HG02884 (cell line): ENCODE data around the gene PFDN2.
A peak's percentile ranks its signal among the peaks of the same experiment; 100 is the strongest.

Experiments
- ATAC-seq: cut with Tn5 transposase; IDR thresholded peaks from one replicate; pipeline ENCODE4 v1.9.1; 2021; ENCODE audit warnings: mild to moderate bottlenecking, moderate library complexity; ENCODE audit not compliant: unreplicated experiment

PFDN2 gene, protein sequence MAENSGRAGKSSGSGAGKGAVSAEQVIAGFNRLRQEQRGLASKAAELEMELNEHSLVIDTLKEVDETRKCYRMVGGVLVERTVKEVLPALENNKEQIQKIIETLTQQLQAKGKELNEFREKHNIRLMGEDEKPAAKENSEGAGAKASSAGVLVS

DNA sequence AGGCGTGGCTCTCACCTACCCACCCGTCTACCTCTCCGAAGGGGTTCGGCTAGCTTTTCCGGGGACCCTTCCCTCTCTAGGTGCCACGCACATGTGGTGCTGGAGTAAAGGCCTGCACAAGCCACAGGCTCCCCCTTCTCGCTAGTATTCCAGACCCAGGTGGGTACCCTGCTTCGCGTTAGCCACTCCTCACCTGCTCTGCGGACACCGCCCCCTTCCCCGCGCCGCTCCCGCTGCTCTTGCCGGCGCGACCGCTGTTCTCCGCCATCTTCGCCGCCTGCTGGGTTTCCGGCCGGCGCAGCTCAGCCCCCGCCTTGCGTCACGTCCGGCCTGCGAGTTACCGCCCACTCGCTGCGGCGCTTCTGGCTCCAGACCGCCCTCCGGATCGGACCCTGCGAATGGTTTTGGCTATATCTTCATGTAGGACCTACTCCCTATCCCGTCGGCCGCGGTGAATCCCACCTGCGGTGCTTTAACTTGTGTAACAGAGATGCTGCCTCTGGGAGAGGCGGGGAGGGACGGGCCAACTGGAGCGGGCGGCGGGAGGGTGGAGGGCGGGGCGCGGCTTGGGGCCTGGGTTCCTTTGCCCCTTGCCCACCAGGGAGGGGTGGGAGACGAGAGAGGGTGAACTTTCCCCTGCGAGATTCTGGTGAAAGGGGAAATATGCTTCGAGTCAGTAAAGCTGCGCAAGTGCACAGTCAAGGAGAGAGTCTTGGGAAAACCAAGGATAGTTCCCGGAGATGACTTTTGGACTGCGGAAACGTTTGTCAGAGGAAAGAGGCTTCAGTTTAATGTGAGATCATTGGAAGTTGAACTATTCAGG is at the start of gene PFDN2, which contains the start of gene NIT1:
Gene PFDN2, minus strand, starts transcription at position 279 of the 823 bp plus-strand sequence. Its CDS starts 11 bp downstream, at position 268.
Gene NIT1, plus strand, starts transcription at position 347 of the 823 bp plus-strand sequence. Its CDS starts 72 bp downstream, at position 419.
- ATAC-seq, result peak; percentile 74

- ATAC-seq, result peak; percentile 5
Measured at GRCh38 chr1:161166669-161167548, 49.1 kb upstream of the PFDN2 start.

DNA sequence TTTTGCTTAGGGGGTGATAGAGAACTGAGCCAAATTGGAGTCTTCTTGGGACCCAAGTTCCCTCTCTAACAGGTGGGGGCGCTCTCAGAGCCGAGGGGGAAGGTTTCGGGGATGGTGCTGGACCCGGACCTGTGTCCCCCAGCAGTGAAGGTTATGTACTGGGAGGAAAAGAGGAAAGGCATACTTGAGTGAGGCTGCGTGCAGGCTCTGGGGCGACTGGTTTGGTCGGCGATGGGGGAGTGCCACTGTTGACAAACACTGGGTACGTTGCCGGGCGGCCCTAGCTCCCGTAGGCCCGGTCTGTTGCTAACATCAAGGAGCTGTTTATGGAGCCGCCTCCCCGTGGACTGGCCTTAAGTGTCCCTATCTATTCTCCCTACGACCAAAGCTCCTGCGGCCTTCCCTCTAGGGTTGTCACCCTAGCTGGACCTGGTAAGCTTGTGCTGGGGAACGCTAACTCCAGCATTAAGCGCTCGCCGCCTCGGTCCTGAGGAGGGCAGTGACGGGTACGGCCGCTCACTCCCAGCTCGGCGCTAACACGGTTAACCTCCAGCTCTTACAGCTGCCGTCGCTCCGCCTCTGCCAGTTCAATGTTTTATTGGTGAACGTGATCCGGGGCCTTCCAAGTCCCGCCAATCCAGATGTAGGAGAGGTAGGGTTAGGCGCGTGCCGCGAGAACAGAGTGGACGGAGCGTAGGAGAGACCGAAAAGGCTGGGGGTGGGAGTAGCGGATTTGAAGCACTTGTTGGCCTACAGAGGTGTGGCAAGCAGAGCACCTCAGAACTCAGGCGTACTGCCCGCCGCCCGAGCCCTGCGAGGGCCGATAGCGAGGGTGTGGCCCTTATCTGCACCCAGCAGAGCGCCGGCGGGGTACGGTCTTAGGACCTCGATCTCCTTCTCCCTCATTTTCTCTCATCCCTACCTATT is 48.2 kb upstream of the PFDN2 start, which contains the start of gene PPOX:
Gene PPOX, plus strand, starts transcription at position 685 of the 927 bp plus-strand sequence. CDS start 422 bp downstream, outside the sequence.
- peak; percentile 90 for ATAC-seq

GRCh38 chr1:161164901-161165610 is 47.2 kb upstream of the PFDN2 start:
- ATAC-seq, result no peak

GRCh38 chr1:161163793-161164192 is 46.0 kb upstream of the PFDN2 start:
- ATAC-seq, result no peak

GRCh38 chr1:161162806-161163205 is 45.0 kb upstream of the PFDN2 start:
- ATAC-seq, result no peak

- no peak for ATAC-seq
Measured at GRCh38 chr1:161162052-161162451, 44.2 kb upstream of the PFDN2 start.

- ATAC-seq, result no peak
Measured at GRCh38 chr1:161161652-161162051, 43.8 kb upstream of the PFDN2 start.

DNA sequence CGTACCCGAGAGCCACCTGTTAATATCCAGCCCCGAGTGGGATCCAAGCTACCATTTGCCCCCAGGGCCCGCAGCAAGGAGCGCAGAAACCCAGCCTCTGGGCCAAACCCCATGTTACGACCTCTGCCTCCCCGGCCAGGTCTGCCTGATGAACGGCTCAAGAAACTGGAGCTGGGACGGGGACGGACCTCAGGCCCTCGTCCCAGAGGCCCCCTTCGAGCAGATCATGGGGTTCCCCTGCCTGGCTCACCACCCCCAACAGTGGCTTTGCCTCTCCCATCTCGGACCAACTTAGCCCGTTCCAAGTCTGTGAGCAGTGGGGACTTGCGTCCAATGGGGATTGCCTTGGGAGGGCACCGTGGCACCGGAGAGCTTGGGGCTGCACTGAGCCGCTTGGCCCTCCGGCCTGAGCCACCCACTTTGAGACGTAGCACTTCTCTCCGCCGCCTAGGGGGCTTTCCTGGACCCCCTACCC is 42.9 kb upstream of the PFDN2 start:
- ATAC-seq, result no peak

GRCh38 chr1:161159913-161160243 is 42.0 kb upstream of the PFDN2 start:
- no peak for ATAC-seq

DNA sequence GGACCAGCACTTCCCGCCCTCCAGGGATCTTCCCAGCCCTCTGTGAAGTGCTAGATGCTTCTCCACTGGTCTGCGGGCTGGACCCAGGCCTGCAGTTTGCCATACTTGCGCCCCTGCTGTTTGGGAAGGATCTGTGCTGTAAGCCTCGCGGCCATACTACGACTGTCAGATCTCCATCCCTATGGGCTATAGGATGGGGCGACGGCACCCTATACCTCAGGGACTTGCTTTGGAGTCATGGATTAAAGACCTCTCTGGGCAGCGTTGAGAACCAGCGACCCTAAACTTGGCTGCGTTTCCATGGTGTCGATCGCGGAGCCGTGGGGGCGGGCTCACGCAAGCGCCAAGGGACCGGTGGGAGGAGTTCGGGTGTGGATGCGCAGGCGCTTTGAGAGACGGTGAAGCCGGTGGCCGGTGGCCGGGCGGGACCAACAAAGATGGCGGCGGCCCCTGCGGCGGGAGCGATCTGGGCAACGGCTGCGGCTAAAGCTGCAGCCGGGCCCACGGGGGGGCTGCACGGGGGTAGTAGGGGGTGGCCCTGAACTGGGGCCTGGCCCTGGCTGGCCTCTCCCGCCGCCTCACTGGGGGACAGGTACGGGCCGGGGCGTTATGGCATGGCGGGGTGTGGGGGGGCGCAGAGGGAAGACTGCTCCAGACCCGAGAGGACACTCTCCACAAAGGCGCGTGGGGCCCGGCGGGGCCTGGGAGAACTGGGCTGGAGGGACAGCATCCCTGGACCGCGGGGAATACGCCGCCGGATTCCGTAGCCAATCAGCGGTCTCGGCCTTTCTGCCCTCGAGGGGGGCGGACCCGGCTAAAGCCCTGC is 41.5 kb upstream of the PFDN2 start, which contains the start of gene USP21:
Gene USP21, plus strand, starts transcription at position 414 of the 826 bp plus-strand sequence. CDS start 1,141 bp downstream, outside the sequence.
- ATAC-seq, result peak; percentile 92

DNA sequence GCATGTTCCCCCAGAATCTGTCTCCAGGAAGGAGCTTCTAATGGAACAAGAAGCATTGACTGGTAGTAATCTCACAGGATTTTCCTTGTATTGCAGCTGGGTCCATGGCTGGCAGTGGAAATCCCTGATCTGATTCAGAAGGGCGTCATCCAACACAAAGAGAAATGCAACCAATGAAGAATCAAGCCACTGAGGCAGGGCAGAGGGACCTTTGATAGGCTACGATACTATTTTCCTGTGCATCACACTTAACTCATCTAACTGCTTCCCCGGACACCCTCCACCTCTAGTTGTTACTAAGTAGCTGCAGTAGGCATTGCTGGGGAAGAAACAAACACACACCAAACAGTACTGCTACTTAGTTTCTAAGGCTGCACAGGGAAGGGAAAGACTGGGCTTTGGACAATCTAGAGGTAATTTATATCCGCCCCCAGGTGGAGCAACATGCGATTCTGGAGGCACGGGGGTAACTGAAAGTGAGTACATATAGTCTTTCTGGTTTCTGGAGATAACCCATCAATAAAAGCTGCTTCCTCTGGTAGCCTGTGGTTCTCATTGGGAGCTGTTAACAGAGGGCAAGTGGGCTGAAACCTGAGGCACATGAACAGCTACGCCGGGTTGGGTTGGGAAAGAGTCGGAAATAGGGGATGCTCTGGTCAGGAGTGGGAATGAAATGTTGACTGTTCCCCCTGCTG is 40.6 kb upstream of the PFDN2 start:
- ATAC-seq, result no peak

GRCh38 chr1:161157867-161158266 is 40.0 kb upstream of the PFDN2 start:
- no peak for ATAC-seq

DNA sequence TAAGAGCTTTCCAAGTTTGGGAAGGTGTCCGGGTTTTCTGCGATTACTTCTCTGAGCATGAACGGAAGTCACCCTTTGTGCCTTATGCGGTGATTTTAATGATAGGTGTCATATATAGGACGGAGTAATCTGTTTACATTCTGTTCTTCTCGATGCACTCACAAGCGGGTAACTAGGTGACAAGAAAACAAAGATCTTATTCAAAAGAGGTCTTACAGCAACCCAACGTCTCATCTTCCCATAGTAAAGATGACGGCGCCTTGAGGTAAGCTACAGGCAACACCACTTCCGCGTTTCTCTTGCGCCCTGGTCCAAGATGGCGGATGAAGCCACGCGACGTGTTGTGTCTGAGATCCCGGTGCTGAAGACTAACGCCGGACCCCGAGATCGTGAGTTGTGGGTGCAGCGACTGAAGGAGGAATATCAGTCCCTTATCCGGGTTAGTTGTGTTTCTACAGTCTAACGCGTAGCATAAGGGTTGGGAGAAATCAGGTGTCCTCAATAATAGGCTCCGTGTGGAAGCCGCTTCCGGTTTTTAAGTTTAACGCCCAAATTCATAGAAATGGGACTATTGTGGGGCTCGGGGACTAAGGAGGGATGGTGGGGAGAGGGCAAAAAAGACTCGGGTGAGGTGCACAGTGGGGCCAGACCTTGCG is 36.0 kb upstream of the PFDN2 start, which contains the start of gene UFC1:
Gene UFC1, plus strand, starts transcription at position 297 of the 656 bp plus-strand sequence. Its CDS starts 20 bp downstream, at position 317.
- peak; percentile 80 for ATAC-seq

- ATAC-seq, result no peak
Measured at GRCh38 chr1:161153176-161153575, 35.3 kb upstream of the PFDN2 start.

DNA sequence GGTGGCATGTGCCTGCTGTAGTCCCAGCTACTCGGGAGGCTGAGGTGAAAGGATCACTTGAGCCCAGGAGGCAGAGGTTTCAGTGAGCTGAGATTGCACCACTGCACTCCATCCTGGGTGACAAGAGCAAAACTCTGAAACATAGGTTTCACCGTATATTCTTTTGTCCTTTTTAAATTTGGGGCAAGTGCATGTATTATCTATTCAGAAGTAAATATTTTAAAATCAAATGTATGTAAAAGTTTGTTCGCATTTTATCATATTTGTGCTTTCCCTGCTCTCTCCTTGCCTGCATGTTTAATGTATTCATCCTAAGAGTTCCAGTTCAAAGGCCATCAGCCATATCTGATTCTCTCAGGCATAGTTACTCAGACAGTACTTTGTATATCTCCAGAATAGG is 28.0 kb upstream of the PFDN2 start:
- ATAC-seq, result no peak

DNA sequence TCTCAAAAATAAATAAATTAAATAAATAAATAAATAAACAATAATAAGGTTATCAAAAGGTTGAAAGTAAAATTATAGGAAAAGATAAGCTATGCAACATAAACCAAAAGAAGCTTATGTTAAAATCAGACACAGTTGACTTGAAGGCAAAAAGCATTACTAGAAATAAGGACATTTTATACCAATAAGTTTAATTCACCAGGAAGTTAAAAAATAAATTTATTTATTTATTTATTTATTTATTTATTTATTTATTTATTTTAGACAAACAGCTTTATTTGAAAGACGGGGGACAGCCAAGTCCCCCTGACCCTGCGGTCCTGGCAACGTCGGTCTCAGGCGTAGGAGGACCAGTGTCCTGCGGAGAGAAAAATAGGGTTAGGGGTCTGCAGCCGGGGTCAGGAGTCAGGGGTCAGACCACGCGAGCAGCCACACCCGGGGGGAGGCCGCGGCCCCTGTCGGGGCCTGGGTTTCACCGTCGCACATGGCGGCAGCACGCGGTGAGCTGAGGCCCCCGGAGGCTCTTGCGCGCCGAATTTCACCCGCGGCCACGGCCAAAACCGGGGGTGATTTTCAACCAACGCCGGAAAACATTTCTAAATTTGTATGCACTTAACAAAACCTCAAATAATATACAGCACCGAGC is 23.0 kb upstream of the PFDN2 start:
- ATAC-seq, result no peak
